ENCODE results near the gene SEC31A.
A peak's percentile ranks its signal among the peaks of the same experiment; 100 is the strongest.

Gene SEC31A

DNA sequence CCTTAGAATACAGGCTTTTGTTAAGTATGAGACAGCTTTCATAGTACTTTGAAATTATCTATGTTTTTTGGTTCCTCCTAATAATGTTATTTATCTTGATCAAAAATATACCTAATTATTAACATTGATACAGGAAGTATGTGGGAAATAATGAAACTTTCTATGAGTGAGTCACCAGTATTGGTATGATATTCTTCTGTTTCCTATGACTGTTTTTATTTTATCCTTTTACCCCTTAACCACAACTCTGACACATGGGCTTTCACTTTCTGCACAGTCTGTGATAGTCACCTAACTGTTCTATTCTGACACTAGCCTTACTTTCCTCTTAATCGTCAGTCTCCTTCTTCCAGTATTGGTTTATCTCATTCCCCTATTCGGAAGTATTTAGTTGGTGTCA, 14.3 kb upstream of the SEC31A start:
- Histone ChIP-seq H3K4me2 (ENCODE audit: low read length) (peak overlapping the region; percentile 52), H3K9ac (ENCODE audit: low read depth, low read length) (no peak overlapping the region), H3K9me3 (replicated peaks; ENCODE audit: low read length) (no peaks in the 10 kb centered on the region), H3K4me3 (ENCODE audit: low read length) (no peak overlapping the region), H3K27me3 (ENCODE audit: control insufficient read depth, insufficient read depth, low read length) (no peaks in the 10 kb centered on the region), H3K36me3 (ENCODE audit: insufficient read depth, low read length) (no peaks in the 10 kb centered on the region), H3K4me1 (ENCODE audit: control insufficient read depth, insufficient read depth, low read length) (peaks cover 16% of the 10 kb centered on the region)

DNA sequence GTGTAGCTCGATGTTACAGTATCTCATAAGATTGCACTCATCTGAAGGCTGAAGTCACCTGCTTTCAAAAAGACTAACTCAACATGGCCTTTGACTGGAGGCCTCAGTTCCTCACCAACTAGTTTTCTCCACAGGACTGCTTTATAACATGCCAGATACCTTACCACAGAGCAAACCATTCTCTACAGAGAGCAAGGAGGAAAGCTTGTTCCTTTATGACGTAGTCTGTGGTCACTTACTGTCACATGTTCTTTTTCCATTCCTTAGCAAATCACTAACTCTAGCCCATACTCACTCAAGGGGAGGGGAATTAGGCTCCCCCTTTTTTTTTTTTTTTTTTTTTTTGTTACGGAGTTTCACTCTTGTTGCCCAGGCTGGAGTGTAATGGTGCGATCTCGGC, 12.8 kb upstream of the SEC31A start:
- no peak overlapping the region for H3K4me2 ChIP-seq (ENCODE audit: low read length)
- H3K4me1 ChIP-seq (ENCODE audit: control insufficient read depth, insufficient read depth, low read length), result peaks cover 16% of the 10 kb centered on the region

DNA sequence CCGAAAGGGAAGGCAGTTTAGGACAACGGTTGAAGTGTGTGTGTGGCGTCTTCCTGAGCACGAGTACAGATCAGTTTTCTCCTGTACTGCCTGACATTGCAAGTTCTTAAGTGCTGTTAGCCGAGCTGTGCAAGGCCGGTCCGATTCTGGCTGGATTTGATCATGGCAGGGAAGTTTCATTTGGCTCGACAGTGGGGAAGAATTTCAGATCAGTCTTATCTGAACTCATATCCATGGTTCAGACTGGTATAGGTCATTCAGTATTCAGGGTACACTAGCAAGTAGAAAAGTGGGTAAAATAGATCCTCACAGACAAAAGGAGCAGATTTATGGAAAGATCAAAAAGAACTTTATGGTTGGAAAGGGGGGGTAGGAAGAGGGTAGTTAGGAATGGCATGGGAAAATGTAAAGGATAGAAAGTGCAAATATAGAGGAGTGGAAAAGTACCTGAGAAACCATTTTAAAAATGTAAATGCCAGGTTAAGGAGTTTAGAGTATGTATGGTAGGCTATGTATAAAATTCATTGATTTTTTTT, 10.3 kb upstream of the SEC31A start:
- no peaks in the 10 kb centered on the region for H3K27me3 ChIP-seq (ENCODE audit: control insufficient read depth, insufficient read depth, low read length)
- peaks cover 16% of the 10 kb centered on the region for H3K4me1 ChIP-seq (ENCODE audit: control insufficient read depth, insufficient read depth, low read length)
- peak overlapping the region; percentile 89 for H3K4me3 ChIP-seq (ENCODE audit: low read length)
- H3K4me2 ChIP-seq (ENCODE audit: low read length), result peak overlapping the region; percentile 86
- H3K36me3 ChIP-seq (ENCODE audit: insufficient read depth, low read length), result peaks cover 6% of the 10 kb centered on the region
- H3K9me3 ChIP-seq (replicated peaks; ENCODE audit: low read length), result no peaks in the 10 kb centered on the region
- H3K9ac ChIP-seq (ENCODE audit: low read depth, low read length), result peak overlapping the region; percentile 95

More for the DNA sequence above, 12.8 kb upstream of the SEC31A start:
- H3K4me3 ChIP-seq (ENCODE audit: low read length), result no peak overlapping the region
- no peaks in the 10 kb centered on the region for H3K36me3 ChIP-seq (ENCODE audit: insufficient read depth, low read length)
- H3K9ac ChIP-seq (ENCODE audit: low read depth, low read length), result no peak overlapping the region
- no peaks in the 10 kb centered on the region for H3K27me3 ChIP-seq (ENCODE audit: control insufficient read depth, insufficient read depth, low read length)
- no peaks in the 10 kb centered on the region for H3K9me3 ChIP-seq (replicated peaks; ENCODE audit: low read length)

DNA sequence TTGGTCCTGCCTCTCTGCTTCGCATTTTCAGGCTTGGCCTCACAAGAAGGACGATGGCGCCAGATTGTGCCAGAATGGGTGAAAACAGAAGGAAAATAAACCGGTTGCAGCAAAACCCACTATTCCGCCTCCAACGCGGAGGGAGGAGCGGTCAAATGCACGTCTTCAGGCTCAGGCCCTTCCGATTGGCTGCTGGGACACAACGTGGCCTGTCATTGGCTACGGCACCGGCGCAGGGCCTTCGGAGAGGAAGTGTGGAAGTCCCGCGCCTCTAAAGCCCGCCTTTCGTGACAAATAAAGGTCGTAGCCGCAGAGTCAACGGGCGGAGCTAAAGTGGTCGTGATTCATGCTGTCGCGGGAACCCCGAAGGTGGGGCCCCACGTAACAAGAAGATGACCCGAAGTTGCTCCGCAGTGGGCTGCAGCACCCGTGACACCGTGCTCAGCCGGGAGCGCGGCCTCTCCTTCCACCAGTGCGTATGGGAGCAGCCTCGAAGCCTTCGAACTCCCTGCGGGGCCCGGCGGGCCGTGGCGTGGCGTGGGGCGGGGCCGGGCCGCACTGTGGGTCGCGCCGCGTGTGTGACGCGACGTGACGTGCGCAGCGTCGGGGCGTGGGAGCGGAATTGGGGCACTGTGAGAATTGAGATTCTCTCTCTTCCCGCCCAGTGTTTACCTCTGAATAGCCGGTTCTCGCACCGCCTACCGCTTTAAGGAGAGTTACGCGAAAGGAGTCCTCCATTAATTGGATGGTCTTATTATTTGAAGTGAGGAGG, 9.6 kb upstream of the SEC31A start, which contains the start of gene THAP9:
TSS of gene THAP9 (plus strand) at position 325 of the 772 bp plus-strand sequence. CDS start at position 393, 68 bp downstream.
- Histone ChIP-seq H3K4me3 (ENCODE audit: low read length) (peak within 1 kb of the TSS; percentile 89), H3K4me1 (ENCODE audit: control insufficient read depth, insufficient read depth, low read length) (peaks cover 13% of the 10 kb centered on the region), H3K4me2 (ENCODE audit: low read length) (peak within 1 kb of the TSS; percentile 86), H3K27me3 (ENCODE audit: control insufficient read depth, insufficient read depth, low read length) (no peaks in the 10 kb centered on the region), H3K36me3 (ENCODE audit: insufficient read depth, low read length) (peaks cover 6% of the 10 kb centered on the region), H3K9ac (ENCODE audit: low read depth, low read length) (peak within 1 kb of the TSS; percentile 95), H3K9me3 (replicated peaks; ENCODE audit: low read length) (no peaks in the 10 kb centered on the region)

DNA sequence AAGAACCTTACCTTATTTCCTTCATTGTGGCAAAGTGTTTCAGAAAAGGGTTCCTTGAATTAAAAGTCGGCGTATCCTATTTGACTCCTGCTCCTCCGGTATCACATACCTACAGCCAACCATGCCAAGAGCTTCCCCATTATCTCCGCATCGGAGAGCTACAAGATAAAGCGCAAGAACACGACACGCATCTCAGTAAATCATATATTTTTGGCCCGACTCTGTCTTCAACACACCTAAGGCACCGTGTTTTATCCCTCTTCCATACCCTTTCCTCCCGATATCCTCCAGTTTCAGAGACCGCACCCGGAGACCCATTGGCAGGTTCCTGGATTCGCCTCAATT, 9.1 kb upstream of the SEC31A start:
- H3K27me3 ChIP-seq (ENCODE audit: control insufficient read depth, insufficient read depth, low read length), result no peaks in the 10 kb centered on the region
- H3K9ac ChIP-seq (ENCODE audit: low read depth, low read length), result peak overlapping the region; percentile 95
- peaks cover 8% of the 10 kb centered on the region for H3K36me3 ChIP-seq (ENCODE audit: insufficient read depth, low read length)
- H3K4me1 ChIP-seq (ENCODE audit: control insufficient read depth, insufficient read depth, low read length), result peaks cover 8% of the 10 kb centered on the region
- H3K4me3 ChIP-seq (ENCODE audit: low read length), result peak overlapping the region; percentile 89
- no peaks in the 10 kb centered on the region for H3K9me3 ChIP-seq (replicated peaks; ENCODE audit: low read length)
- H3K4me2 ChIP-seq (ENCODE audit: low read length), result peak overlapping the region; percentile 81

DNA sequence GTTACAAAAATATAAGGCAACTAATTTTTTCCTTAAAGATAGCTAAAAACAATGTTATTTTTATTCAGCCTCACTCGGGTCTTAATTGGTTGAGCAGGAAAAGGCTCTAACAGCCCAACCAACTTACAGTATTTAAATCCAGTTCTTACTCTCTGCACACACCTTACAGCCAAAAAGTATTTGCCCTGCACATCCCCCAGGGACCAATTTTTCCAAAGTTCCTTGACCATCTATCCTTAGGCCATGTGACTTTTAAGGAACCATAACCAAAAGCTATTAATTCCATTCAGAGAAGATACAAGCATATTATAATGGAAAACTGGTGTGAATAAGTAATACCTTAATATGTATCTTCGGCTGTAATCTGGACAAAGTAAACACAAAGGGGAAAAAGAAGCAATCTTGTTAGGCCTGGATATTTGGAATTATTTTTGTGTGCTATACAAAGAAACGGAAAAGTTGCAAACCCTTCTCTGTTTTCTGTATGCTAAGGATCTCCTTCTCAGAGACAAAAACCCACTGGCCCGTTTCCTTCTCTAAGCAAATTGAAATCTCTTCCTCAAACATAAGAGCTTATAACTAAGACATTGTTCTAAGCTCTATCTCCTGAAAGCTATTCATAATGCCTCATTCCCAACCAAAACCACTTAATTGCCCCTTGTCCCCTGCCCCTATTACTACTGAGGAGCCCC, 8.6 kb upstream of the SEC31A start:
- peaks cover 13% of the 10 kb centered on the region for H3K36me3 ChIP-seq (ENCODE audit: insufficient read depth, low read length)
- H3K4me2 ChIP-seq (ENCODE audit: low read length), result peak overlapping the region; percentile 81
- peak overlapping the region; percentile 95 for H3K9ac ChIP-seq (ENCODE audit: low read depth, low read length)
- no peaks in the 10 kb centered on the region for H3K27me3 ChIP-seq (ENCODE audit: control insufficient read depth, insufficient read depth, low read length)
- H3K4me1 ChIP-seq (ENCODE audit: control insufficient read depth, insufficient read depth, low read length), result peaks cover 7% of the 10 kb centered on the region
- peak overlapping the region; percentile 89 for H3K4me3 ChIP-seq (ENCODE audit: low read length)
- H3K9me3 ChIP-seq (replicated peaks; ENCODE audit: low read length), result no peaks in the 10 kb centered on the region

DNA sequence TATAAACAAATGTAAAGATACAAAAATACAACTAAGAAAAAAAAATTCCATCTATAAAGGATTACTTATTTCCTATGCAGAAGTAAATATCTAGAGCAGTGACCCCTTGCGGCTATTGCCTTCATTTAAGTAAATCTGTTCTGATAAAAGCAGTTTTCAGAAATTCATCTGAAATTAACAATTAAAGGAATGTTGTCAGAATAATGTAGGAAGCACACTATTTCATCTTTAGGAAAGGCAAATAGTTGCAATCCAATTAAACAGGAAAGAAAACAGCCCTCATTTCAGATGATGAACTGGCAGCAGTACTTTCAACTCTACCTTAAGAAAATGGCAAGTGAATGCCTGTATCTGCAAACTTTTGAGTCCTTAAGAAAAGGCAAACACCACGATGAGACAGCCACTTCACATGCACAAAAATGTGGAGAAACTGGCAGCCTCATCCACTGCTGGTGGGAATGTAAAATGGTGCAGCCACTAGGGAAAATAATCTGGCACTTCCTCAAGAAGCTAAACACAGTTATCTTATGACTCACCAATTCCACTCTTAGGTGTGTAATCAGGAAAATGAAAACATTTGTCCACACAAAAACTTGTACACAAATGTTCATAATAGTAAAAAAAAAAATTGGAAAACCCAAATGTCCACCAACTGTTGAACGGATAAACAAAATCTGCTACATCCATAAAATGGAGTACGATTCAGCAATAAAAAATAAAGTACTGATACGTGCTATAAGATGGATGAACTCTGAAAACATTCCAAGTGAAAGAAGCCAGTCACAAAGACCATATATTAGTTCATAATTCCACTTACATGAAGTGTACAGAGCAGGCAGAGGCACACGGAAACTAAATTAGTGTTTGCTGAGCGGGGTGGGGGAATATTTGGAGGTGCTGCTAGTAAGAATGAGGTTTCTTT, 7.6 kb upstream of the SEC31A start:
- peak overlapping the region; percentile 81 for H3K4me2 ChIP-seq (ENCODE audit: low read length)
- peaks cover 7% of the 10 kb centered on the region for H3K4me1 ChIP-seq (ENCODE audit: control insufficient read depth, insufficient read depth, low read length)
- no peaks in the 10 kb centered on the region for H3K27me3 ChIP-seq (ENCODE audit: control insufficient read depth, insufficient read depth, low read length)
- H3K9ac ChIP-seq (ENCODE audit: low read depth, low read length), result peak overlapping the region; percentile 95
- H3K9me3 ChIP-seq (replicated peaks; ENCODE audit: low read length), result no peaks in the 10 kb centered on the region
- peak overlapping the region; percentile 89 for H3K4me3 ChIP-seq (ENCODE audit: low read length)
- peaks cover 22% of the 10 kb centered on the region for H3K36me3 ChIP-seq (ENCODE audit: insufficient read depth, low read length)

DNA sequence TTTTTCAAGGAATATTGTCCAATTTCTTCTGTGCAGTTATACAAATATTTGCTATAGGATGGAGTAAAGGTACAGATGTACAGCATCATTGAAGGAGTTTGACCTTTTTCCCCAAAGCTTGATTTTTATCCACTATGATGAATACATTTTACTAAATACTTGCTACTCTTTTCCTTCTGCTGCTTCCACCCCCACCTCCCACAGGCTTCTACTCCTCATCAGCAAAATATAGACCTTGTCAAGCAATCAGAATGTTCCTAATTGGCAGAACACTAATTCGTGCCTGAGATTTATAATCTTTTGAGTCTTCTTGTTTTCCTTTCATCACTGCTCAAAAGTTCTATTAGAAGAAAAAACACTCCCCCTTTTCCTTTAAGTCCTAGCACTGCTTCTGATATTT, 5.8 kb upstream of the SEC31A start:
- H3K9me3 ChIP-seq (replicated peaks; ENCODE audit: low read length), result no peaks in the 10 kb centered on the region
- no peaks in the 10 kb centered on the region for H3K27me3 ChIP-seq (ENCODE audit: control insufficient read depth, insufficient read depth, low read length)
- no peak overlapping the region for H3K9ac ChIP-seq (ENCODE audit: low read depth, low read length)
- H3K4me1 ChIP-seq (ENCODE audit: control insufficient read depth, insufficient read depth, low read length), result peaks cover 7% of the 10 kb centered on the region
- no peak overlapping the region for H3K4me2 ChIP-seq (ENCODE audit: low read length)
- H3K4me3 ChIP-seq (ENCODE audit: low read length), result no peak overlapping the region
- H3K36me3 ChIP-seq (ENCODE audit: insufficient read depth, low read length), result peaks cover 26% of the 10 kb centered on the region

DNA sequence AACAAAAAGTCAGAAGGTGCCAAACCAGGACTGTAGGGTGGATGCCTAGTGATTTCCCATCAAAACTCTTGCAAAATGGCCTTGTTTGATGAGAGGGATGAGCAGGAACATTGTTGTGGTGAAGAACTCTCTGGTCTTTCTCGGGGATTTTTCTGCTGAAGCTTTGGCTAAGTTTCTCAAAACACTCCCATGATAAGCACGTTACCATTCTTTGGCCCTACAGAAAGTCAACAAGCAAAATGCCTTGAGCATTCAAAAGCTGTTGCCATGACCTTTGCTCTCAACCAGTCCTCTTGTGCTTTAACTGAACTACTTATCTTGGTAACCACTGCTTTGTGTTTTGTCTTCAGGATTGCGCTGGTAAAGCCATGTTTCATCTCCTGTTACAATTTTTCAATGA, 3.0 kb upstream of the SEC31A start:
- no peak overlapping the region for H3K4me3 ChIP-seq (ENCODE audit: low read length)
- H3K9ac ChIP-seq (ENCODE audit: low read depth, low read length), result no peak overlapping the region
- H3K4me1 ChIP-seq (ENCODE audit: control insufficient read depth, insufficient read depth, low read length), result peaks cover 7% of the 10 kb centered on the region
- H3K9me3 ChIP-seq (replicated peaks; ENCODE audit: low read length), result no peaks in the 10 kb centered on the region
- H3K4me2 ChIP-seq (ENCODE audit: low read length), result no peak overlapping the region
- peaks cover 26% of the 10 kb centered on the region for H3K36me3 ChIP-seq (ENCODE audit: insufficient read depth, low read length)
- H3K27me3 ChIP-seq (ENCODE audit: control insufficient read depth, insufficient read depth, low read length), result no peaks in the 10 kb centered on the region

DNA sequence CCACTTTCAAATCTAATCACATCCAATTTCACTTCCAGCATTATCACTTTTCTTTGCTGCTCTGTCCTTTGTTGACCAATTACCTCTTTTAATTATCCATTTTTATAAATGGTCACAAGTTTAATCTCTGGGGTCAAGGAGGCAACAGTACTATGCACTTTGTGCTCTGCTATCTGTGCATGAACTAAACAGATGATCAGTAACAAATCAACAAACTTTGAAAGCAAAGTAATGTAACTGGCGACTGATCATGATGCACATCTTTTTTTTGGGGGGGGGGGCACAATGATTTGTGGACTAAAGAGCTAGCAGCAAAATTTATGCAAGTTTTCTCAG, 1.5 kb upstream of the SEC31A start:
- no peaks in the 10 kb centered on the region for H3K27me3 ChIP-seq (ENCODE audit: control insufficient read depth, insufficient read depth, low read length)

More for the DNA sequence above, 1.5 kb upstream of the SEC31A start:
- Histone ChIP-seq H3K4me3 (ENCODE audit: low read length) (no peak overlapping the region), H3K9ac (ENCODE audit: low read depth, low read length) (no peak overlapping the region), H3K4me2 (ENCODE audit: low read length) (peak overlapping the region; percentile 93), H3K36me3 (ENCODE audit: insufficient read depth, low read length) (peaks cover 26% of the 10 kb centered on the region), H3K4me1 (ENCODE audit: control insufficient read depth, insufficient read depth, low read length) (peaks cover 7% of the 10 kb centered on the region), H3K9me3 (replicated peaks; ENCODE audit: low read length) (no peaks in the 10 kb centered on the region)

Data from skeletal muscle satellite cell (primary cell).